ENCODE results near the gene SFSWAP. TPM values are rescaled to one million over a fixed set of nuclear protein-coding genes. Genes with fewer than 3 reads are reported as not detected.

Gene SFSWAP
- polyA plus RNA-seq, 2 donors: 20.8 to 27.9 TPM

- Histone ChIP-seq H3K4me1 (ENCODE audit: control insufficient read depth in 2 of 2, insufficient read depth in 2 of 2, low read length in 1 of 2) (no peaks in the 10 kb centered on the region), H3K4me3 (ENCODE audit: low read depth in 1 of 2, low read length in 2 of 2) (no peak overlapping the region), H3K27ac (ENCODE audit: low read depth in 2 of 2, low read length in 1 of 2) (no peak overlapping the region), H3K27me3 (ENCODE audit: control insufficient read depth in 1 of 2, insufficient read depth in 2 of 2, low read length in 2 of 2) (no peaks in the 10 kb centered on the region), H3K36me3 (ENCODE audit: control insufficient read depth in 2 of 2, insufficient read depth in 2 of 2, low read length in 1 of 2) (peaks cover 45 to 62% of the 10 kb centered on the region in 2 donors), H3K9me3 (ENCODE audit: control insufficient read depth in 2 of 2, insufficient read depth in 1 of 2, low read depth in 1 of 2, low read length in 1 of 2) (no peaks in the 10 kb centered on the region)
- 73 to 74% methylated on average over 9 of the region's 9 CpGs for WGBS, 2 donors
Observed at GRCh38 chr12:131729254-131729955, 18.5 kb downstream of the SFSWAP start.

DNA sequence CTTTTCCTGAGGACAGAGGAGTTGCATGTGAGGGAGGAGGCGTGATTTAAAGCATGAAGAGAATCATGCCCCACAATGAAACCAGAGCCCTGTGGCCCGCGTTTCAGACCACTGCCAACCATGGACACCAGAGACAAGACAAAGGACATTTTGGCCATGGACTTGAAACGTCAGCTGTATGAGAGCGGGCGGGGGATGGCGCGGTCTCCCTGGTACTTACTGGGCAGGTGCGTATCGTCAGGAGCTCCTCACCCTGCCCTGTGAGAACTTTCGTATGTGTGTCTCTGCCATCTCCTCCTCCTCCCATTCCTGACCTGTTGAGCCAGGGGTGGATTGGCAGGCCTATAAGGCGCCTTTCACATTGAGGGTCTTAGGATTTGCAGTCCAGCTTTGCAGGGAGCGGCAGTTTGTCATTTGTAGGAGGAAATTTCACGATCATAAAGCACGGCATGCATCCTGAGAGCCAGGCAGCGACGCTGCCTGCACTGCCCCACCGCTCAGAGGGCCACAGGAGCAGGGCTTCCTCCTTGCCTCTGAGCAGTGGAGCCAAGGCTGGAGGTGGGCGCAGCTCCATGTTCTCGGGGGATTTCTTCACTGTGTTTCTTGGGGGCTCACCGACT, 22.2 kb downstream of the SFSWAP start:
- Histone ChIP-seq H3K36me3 (ENCODE audit: control insufficient read depth in 2 of 2, insufficient read depth in 2 of 2, low read length in 1 of 2) (peaks cover 38 to 59% of the 10 kb centered on the region in 2 donors), H3K27ac (ENCODE audit: low read depth in 2 of 2, low read length in 1 of 2) (no peak overlapping the region), H3K9me3 (ENCODE audit: control insufficient read depth in 2 of 2, insufficient read depth in 1 of 2, low read depth in 1 of 2, low read length in 1 of 2) (no peaks in the 10 kb centered on the region), H3K27me3 (ENCODE audit: control insufficient read depth in 1 of 2, insufficient read depth in 2 of 2, low read length in 2 of 2) (no peaks in the 10 kb centered on the region), H3K4me3 (ENCODE audit: low read depth in 1 of 2, low read length in 2 of 2) (no peak overlapping the region), H3K4me1 (ENCODE audit: control insufficient read depth in 2 of 2, insufficient read depth in 2 of 2, low read length in 1 of 2) (peaks cover 0 to 2% of the 10 kb centered on the region in 2 donors)
- WGBS, 2 donors: 93 to 95% methylated on average over 21 of the region's 21 CpGs

DNA sequence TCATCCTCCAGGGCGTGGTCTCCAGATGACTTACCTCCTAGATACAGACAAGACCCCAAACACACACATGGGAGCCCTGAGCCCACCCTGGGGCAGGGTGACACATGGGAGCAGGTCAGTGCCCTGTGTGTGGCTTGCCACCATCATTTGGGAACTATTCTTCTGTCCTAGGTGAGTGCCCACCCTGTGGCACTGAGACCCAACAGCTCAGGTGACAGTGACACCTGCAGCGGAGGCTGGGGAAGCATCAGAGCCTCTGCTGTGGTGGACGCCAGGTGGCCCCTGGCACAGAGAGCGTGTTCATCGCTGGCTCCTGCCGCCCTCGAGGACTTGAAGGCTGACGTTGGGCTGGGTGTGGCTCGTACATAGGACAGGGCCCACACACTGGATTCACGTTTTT, 23.0 kb downstream of the SFSWAP start:
- Histone ChIP-seq H3K27me3 (ENCODE audit: control insufficient read depth in 1 of 2, insufficient read depth in 2 of 2, low read length in 2 of 2) (no peaks in the 10 kb centered on the region), H3K4me1 (ENCODE audit: control insufficient read depth in 2 of 2, insufficient read depth in 2 of 2, low read length in 1 of 2) (peaks cover 0 to 2% of the 10 kb centered on the region in 2 donors), H3K36me3 (ENCODE audit: control insufficient read depth in 2 of 2, insufficient read depth in 2 of 2, low read length in 1 of 2) (peaks cover 32 to 51% of the 10 kb centered on the region in 2 donors), H3K27ac (ENCODE audit: low read depth in 2 of 2, low read length in 1 of 2) (no peak overlapping the region), H3K9me3 (ENCODE audit: control insufficient read depth in 2 of 2, insufficient read depth in 1 of 2, low read depth in 1 of 2, low read length in 1 of 2) (no peaks in the 10 kb centered on the region), H3K4me3 (ENCODE audit: low read depth in 1 of 2, low read length in 2 of 2) (no peak overlapping the region)
- WGBS, 2 donors: 81 to 86% methylated on average over 10 of the region's 10 CpGs

DNA sequence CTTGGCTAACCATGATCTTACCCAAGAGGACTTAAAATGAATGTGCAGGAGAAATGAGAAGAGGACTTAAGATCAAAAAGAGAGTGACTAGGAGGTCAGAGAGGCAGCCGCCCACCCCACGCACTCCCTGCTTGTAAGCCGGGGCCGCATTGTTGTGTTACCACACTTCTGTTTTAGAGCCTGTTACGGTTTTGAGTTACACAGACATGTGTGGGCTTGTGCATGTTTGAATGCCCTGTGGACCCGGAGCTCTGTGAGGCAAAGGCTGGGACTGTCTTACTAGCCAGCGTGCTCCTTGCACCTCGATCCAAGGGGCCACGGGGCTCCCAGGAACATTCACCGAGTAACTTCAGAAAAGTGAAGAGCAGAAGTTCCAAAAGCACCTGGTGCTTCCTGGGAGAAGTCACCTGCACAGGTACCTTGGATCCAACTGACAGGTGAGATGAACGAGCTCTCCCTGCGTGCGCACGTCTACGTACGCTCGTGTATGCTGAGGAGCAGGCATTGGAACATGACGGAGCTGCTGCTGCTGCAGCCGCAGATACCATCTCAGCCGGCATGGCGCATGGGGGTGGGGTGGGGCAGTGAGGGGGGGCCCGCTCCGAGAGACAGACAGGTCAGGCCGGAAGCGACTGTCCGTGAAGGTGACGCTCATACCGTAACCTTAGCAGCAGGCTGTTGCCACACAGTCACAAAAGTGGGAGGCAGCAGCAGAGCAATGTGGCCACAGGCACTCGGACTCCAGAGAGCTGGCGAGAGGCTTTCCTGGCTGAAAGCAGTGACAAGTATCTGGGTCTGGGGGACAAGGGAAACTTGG, 23.7 kb downstream of the SFSWAP start:
- WGBS, 2 donors: 86 to 91% methylated on average over 30 of the region's 30 CpGs
- Histone ChIP-seq H3K36me3 (ENCODE audit: control insufficient read depth in 2 of 2, insufficient read depth in 2 of 2, low read length in 1 of 2) (peaks cover 32 to 46% of the 10 kb centered on the region in 2 donors), H3K27me3 (ENCODE audit: control insufficient read depth in 1 of 2, insufficient read depth in 2 of 2, low read length in 2 of 2) (no peaks in the 10 kb centered on the region), H3K4me3 (ENCODE audit: low read depth in 1 of 2, low read length in 2 of 2) (no peak overlapping the region), H3K9me3 (ENCODE audit: control insufficient read depth in 2 of 2, insufficient read depth in 1 of 2, low read depth in 1 of 2, low read length in 1 of 2) (no peaks in the 10 kb centered on the region), H3K27ac (ENCODE audit: low read depth in 2 of 2, low read length in 1 of 2) (no peak overlapping the region), H3K4me1 (ENCODE audit: control insufficient read depth in 2 of 2, insufficient read depth in 2 of 2, low read length in 1 of 2) (peaks cover 0 to 2% of the 10 kb centered on the region in 2 donors)

DNA sequence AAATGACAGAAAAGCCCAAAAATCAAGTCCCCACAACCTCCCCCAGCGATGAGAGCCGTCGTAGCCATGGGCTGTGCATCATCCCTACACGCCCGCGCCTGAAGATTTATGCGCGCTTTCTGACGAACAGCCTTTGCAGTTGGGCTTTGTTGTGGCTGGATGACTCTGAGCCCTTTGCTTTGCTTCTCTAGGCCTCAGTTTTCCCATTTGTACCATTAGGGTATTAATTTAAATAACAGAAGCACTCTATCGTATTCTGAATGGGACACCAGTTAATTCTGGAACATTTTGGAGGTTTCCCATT, 24.2 kb downstream of the SFSWAP start:
- Histone ChIP-seq H3K4me1 (ENCODE audit: control insufficient read depth in 2 of 2, insufficient read depth in 2 of 2, low read length in 1 of 2) (peaks cover 0 to 2% of the 10 kb centered on the region in 2 donors), H3K36me3 (ENCODE audit: control insufficient read depth in 2 of 2, insufficient read depth in 2 of 2, low read length in 1 of 2) (peaks cover 30 to 46% of the 10 kb centered on the region in 2 donors), H3K4me3 (ENCODE audit: low read depth in 1 of 2, low read length in 2 of 2) (no peak overlapping the region), H3K27ac (ENCODE audit: low read depth in 2 of 2, low read length in 1 of 2) (no peak overlapping the region), H3K27me3 (ENCODE audit: control insufficient read depth in 1 of 2, insufficient read depth in 2 of 2, low read length in 2 of 2) (no peaks in the 10 kb centered on the region), H3K9me3 (ENCODE audit: control insufficient read depth in 2 of 2, insufficient read depth in 1 of 2, low read depth in 1 of 2, low read length in 1 of 2) (no peaks in the 10 kb centered on the region)
- WGBS, 2 donors: 87 to 89% methylated on average over 10 of the region's 10 CpGs

GRCh38 chr12:131735476-131736445, 24.9 kb downstream of the SFSWAP start:
- Histone ChIP-seq H3K27me3 (ENCODE audit: control insufficient read depth in 1 of 2, insufficient read depth in 2 of 2, low read length in 2 of 2) (no peaks in the 10 kb centered on the region), H3K36me3 (ENCODE audit: control insufficient read depth in 2 of 2, insufficient read depth in 2 of 2, low read length in 1 of 2) (peaks cover 24 to 41% of the 10 kb centered on the region in 2 donors), H3K27ac (ENCODE audit: low read depth in 2 of 2, low read length in 1 of 2) (no peak overlapping the region), H3K4me1 (ENCODE audit: control insufficient read depth in 2 of 2, insufficient read depth in 2 of 2, low read length in 1 of 2) (peaks cover 0 to 2% of the 10 kb centered on the region in 2 donors), H3K4me3 (ENCODE audit: low read depth in 1 of 2, low read length in 2 of 2) (no peak overlapping the region), H3K9me3 (ENCODE audit: control insufficient read depth in 2 of 2, insufficient read depth in 1 of 2, low read depth in 1 of 2, low read length in 1 of 2) (no peaks in the 10 kb centered on the region)
- 90 to 93% methylated on average over 15 of the region's 15 CpGs for WGBS, 2 donors

DNA sequence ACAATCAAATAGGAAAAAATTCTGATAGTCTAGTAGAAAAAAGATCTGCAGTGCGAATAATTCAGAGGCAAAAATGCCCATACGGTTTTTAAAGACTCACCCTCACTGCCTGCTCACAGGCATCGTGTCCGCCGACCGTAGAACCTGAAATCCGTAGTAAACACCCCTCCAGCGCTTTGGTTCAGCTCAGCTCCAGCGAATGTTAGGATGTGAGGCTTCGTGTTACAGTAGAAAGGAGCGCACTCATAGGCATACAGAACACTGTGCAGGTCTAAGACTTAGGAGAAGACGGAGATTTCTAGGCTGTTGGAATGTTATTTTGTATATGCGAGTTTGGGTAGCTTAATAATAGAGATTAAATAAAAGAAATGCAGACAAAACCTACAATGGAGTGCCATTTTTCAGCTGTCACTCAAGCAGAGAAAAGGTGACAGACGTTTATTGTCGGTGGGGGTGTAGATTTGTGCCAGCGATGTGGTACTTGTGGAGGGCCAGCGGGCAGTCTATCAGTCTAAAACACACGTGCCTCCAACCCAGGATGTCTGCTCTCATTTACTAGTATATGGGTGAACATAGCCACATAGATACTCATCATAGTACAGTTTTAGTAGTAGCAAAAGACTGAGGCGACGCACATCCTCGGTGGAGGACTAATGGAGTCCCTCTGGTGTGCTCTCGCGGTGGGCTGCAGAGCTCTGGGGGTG, 25.7 kb downstream of the SFSWAP start:
- Histone ChIP-seq H3K4me1 (ENCODE audit: control insufficient read depth in 2 of 2, insufficient read depth in 2 of 2, low read length in 1 of 2) (peaks cover 0 to 2% of the 10 kb centered on the region in 2 donors), H3K27ac (ENCODE audit: low read depth in 2 of 2, low read length in 1 of 2) (peak overlapping the region in 1 of 2 donors; percentile 72), H3K36me3 (ENCODE audit: control insufficient read depth in 2 of 2, insufficient read depth in 2 of 2, low read length in 1 of 2) (peaks cover 18 to 35% of the 10 kb centered on the region in 2 donors), H3K9me3 (ENCODE audit: control insufficient read depth in 2 of 2, insufficient read depth in 1 of 2, low read depth in 1 of 2, low read length in 1 of 2) (no peaks in the 10 kb centered on the region), H3K4me3 (ENCODE audit: low read depth in 1 of 2, low read length in 2 of 2) (no peak overlapping the region), H3K27me3 (ENCODE audit: control insufficient read depth in 1 of 2, insufficient read depth in 2 of 2, low read length in 2 of 2) (no peaks in the 10 kb centered on the region)
- WGBS, 2 donors: 89 to 90% methylated on average over 23 of the region's 23 CpGs

DNA sequence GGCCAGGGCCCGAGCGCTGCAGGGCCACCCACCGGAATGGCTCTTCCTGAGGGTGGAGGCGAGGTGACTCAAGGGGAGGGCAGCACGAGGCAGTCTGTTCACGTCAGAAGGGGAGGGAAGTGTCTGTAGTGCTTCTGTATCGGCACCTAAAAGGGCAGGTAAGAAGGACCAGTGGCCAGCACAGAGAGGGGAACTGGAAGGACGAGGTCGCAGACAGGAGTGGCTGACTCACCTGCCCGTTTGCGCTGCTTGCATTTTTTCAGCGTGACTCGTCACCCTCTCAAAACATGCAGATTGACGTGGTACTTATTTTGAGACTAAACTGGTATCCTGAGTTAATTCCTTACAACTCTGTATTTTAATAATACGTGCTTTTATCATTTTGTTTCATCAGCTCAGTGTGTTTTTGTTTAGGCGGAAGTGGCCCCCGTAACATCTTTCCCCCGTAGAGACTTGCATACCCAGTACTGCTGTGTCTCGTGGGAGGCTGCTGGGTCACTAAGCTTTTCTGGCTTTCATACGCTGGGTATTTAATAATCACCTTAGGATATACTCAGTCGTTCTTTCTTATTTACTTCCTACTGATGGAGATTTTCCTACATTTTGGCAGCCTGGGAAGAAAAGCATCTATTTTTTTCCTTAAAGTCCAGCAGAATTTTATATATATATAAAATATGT, 26.4 kb downstream of the SFSWAP start:
- Histone ChIP-seq H3K36me3 (ENCODE audit: control insufficient read depth in 2 of 2, insufficient read depth in 2 of 2, low read length in 1 of 2) (peaks cover 16 to 33% of the 10 kb centered on the region in 2 donors), H3K27me3 (ENCODE audit: control insufficient read depth in 1 of 2, insufficient read depth in 2 of 2, low read length in 2 of 2) (no peaks in the 10 kb centered on the region), H3K9me3 (ENCODE audit: control insufficient read depth in 2 of 2, insufficient read depth in 1 of 2, low read depth in 1 of 2, low read length in 1 of 2) (no peaks in the 10 kb centered on the region), H3K4me3 (ENCODE audit: low read depth in 1 of 2, low read length in 2 of 2) (peak overlapping the region in 1 of 2 donors; percentile 12), H3K27ac (ENCODE audit: low read depth in 2 of 2, low read length in 1 of 2) (peak overlapping the region in 1 of 2 donors; percentile 72), H3K4me1 (ENCODE audit: control insufficient read depth in 2 of 2, insufficient read depth in 2 of 2, low read length in 1 of 2) (peaks cover 0 to 2% of the 10 kb centered on the region in 2 donors)
- WGBS, 2 donors: 64 to 77% methylated on average over 21 of the region's 21 CpGs

Data from esophagus (tissue), 2 donors.